Measurements from ENCODE around the gene FRG1. TPM values are rescaled to one million over a fixed set of nuclear protein-coding genes. Genes with fewer than 3 reads are reported as not detected.
"Not testable (repeated sequence)": the region's sequence is repeated elsewhere in the genome, so short reads cannot be mapped to it uniquely, and the experiment has no call there.

The FRG1 gene
- total RNA-seq (2014; rRNA removed; shearing (Covaris generic)): 37.6 and 42.1 TPM in 2 replicates

GRCh38 chr4:189940178-189941004, at the start of gene FRG1:
FRG1 (plus strand) TSS chr4:189940872; CDS start chr4:189941010, 138 bp downstream.
- in situ Hi-C loops (cut with HindIII; ENCODE audit: low sequenced_read_pairs): no loop called here
- DNase-seq (ENCODE audit: low spot score): peak; percentile 88

- DNase-seq (ENCODE audit: low spot score): no peak
- in situ Hi-C loops (cut with HindIII; ENCODE audit: low sequenced_read_pairs): no loop called here
These were observed 43.0 kb upstream of the FRG1 start for GRCh38 chr4:189897667-189898066.

GRCh38 chr4:189899481-189900015, 41.1 kb upstream of the FRG1 start:
- DNase-seq (ENCODE audit: low spot score); in situ Hi-C loops (cut with HindIII; ENCODE audit: low sequenced_read_pairs): not testable (repeated sequence)

- in situ Hi-C loops (cut with HindIII; ENCODE audit: low sequenced_read_pairs): not testable (repeated sequence)
- peak; percentile 76 for DNase-seq (ENCODE audit: low spot score)
These were observed 36.1 kb upstream of the FRG1 start for GRCh38 chr4:189904420-189905027.

- DNase-seq (ENCODE audit: low spot score): no peak
- in situ Hi-C loops (cut with HindIII; ENCODE audit: low sequenced_read_pairs): no loop called here
These were observed 28.5 kb upstream of the FRG1 start for GRCh38 chr4:189912170-189912569.

- DNase-seq (ENCODE audit: low spot score): no peak
- in situ Hi-C loops (cut with HindIII; ENCODE audit: low sequenced_read_pairs): no loop called here
These were observed 23.3 kb upstream of the FRG1 start for GRCh38 chr4:189917161-189917891.

GRCh38 chr4:189921058-189921457, 19.6 kb upstream of the FRG1 start:
- in situ Hi-C loops (cut with HindIII; ENCODE audit: low sequenced_read_pairs): no loop called here
- DNase-seq (ENCODE audit: low spot score): no peak

GRCh38 chr4:189926742-189927141, 13.9 kb upstream of the FRG1 start:
- DNase-seq (ENCODE audit: low spot score); in situ Hi-C loops (cut with HindIII; ENCODE audit: low sequenced_read_pairs): not testable (repeated sequence)

- in situ Hi-C loops (cut with HindIII; ENCODE audit: low sequenced_read_pairs): no loop called here
- DNase-seq (ENCODE audit: low spot score): no peak
These were observed 356 bp downstream of the FRG1 start for GRCh38 chr4:189941005-189941450.

- in situ Hi-C loops (cut with HindIII; ENCODE audit: low sequenced_read_pairs): not testable (repeated sequence)
These were observed 1.7 kb downstream of the FRG1 start for GRCh38 chr4:189942412-189942811.

GRCh38 chr4:189944077-189944476, 3.4 kb downstream of the FRG1 start:
- DNase-seq (ENCODE audit: low spot score); in situ Hi-C loops (cut with HindIII; ENCODE audit: low sequenced_read_pairs): not testable (repeated sequence)

More at GRCh38 chr4:189942412-189942811, 1.7 kb downstream of the FRG1 start:
- DNase-seq (ENCODE audit: low spot score): not testable (repeated sequence)

- in situ Hi-C loops (cut with HindIII; ENCODE audit: low sequenced_read_pairs): not testable (repeated sequence)
These were observed 6.2 kb downstream of the FRG1 start for GRCh38 chr4:189946906-189947305.

GRCh38 chr4:189948486-189948885, 7.8 kb downstream of the FRG1 start:
- in situ Hi-C loops (cut with HindIII; ENCODE audit: low sequenced_read_pairs); DNase-seq (ENCODE audit: low spot score): not testable (repeated sequence)

More at GRCh38 chr4:189946906-189947305, 6.2 kb downstream of the FRG1 start:
- DNase-seq (ENCODE audit: low spot score): not testable (repeated sequence)

- in situ Hi-C loops (cut with HindIII; ENCODE audit: low sequenced_read_pairs); DNase-seq (ENCODE audit: low spot score): not testable (repeated sequence)
These were observed 28.6 kb downstream of the FRG1 start for GRCh38 chr4:189969291-189969690.

- in situ Hi-C loops (cut with HindIII; ENCODE audit: low sequenced_read_pairs): no loop called here
- no peak for DNase-seq (ENCODE audit: low spot score)
These were observed 33.0 kb downstream of the FRG1 start for GRCh38 chr4:189973646-189974045.

GRCh38 chr4:189974056-189974455, 33.4 kb downstream of the FRG1 start:
- DNase-seq (ENCODE audit: low spot score): no peak
- in situ Hi-C loops (cut with HindIII; ENCODE audit: low sequenced_read_pairs): no loop called here

- in situ Hi-C loops (cut with HindIII; ENCODE audit: low sequenced_read_pairs): no loop called here
- DNase-seq (ENCODE audit: low spot score): no peak
These were observed 38.8 kb downstream of the FRG1 start for GRCh38 chr4:189979196-189980047.

- DNase-seq (ENCODE audit: low spot score); in situ Hi-C loops (cut with HindIII; ENCODE audit: low sequenced_read_pairs): not testable (repeated sequence)
These were observed 39.6 kb downstream of the FRG1 start for GRCh38 chr4:189980292-189980691.
